ENCODE results near the gene ENHO.
A peak's percentile ranks its signal among the peaks of the same experiment; 100 is the strongest.

ENHO gene

DNA sequence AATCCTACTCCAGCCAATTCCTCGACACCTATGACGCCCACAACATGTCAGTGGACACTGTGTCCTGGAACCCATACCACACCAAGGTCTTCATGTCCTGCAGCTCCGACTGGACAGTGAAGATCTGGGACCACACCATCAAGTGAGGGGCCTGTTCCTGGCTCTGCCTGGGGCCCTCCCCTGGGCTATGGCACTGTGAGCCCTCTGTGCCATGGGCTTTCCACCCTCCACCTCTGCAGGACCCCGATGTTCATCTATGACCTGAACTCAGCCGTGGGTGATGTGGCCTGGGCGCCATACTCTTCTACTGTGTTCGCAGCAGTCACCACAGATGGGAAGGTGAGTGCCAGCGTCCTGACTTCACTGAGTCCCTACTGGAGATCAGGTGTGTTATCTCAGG is 8.4 kb downstream of the ENHO start:
- H3K18ac ChIP-seq (ENCODE audit: low read length) = peak overlapping the region; percentile 76
- peaks cover 23 to 34% of the 10 kb centered on the region in 2 donors for H3K4me1 ChIP-seq (ENCODE audit: control insufficient read depth in 2 of 2, insufficient read depth in 1 of 2, low read depth in 1 of 2, low read length in 2 of 2)
- H2AFZ ChIP-seq (ENCODE audit: low read length) = no peak overlapping the region
- H2BK5ac ChIP-seq (ENCODE audit: low read length) = peak overlapping the region; percentile 62
- no peak overlapping the region for H3K4me2 ChIP-seq (ENCODE audit: insufficient read depth, low read length, poor library complexity, severe bottlenecking)
- H4K91ac ChIP-seq (ENCODE audit: low read depth, low read length, poor library complexity) = no peak overlapping the region
- peak overlapping the region; percentile 59 for H2BK12ac ChIP-seq (ENCODE audit: low read length)
- no peak for DNase-seq (ENCODE audit: low spot score)
- H4K8ac ChIP-seq (ENCODE audit: low read depth, low read length) = no peak overlapping the region
- H3K27me3 ChIP-seq (ENCODE audit: control insufficient read depth in 3 of 3, insufficient read depth in 3 of 3, low read depth in 1 of 3, low read length in 3 of 3) = no peaks in the 10 kb centered on the region
- no peak overlapping the region for H3K14ac ChIP-seq (ENCODE audit: low read length)
- H3K79me1 ChIP-seq (ENCODE audit: low read depth, low read length) = no peaks in the 10 kb centered on the region
- no peaks in the 10 kb centered on the region for H3K36me3 ChIP-seq (replicated peaks in 1 of 2; ENCODE audit: control insufficient read depth in 2 of 2, insufficient read depth in 2 of 2, low read length in 2 of 2)
- H2BK15ac ChIP-seq (ENCODE audit: low read length) = peak overlapping the region; percentile 71
- H3K4ac ChIP-seq (ENCODE audit: low read length) = no peak overlapping the region
- H3K23ac ChIP-seq (ENCODE audit: low read depth, low read length, poor library complexity) = no peak overlapping the region
- no peak overlapping the region for H3K27ac ChIP-seq (replicated peaks; ENCODE audit: low read length)
- WGBS, 2 donors (ENCODE audit: extremely low coverage in 2 of 2, insufficient read length in 2 of 2, insufficient replicate concordance in 1 of 2) = no CpG with 5 or more reads among the region's 8 CpGs
- no peak overlapping the region for H3K9ac ChIP-seq (ENCODE audit: low read depth, low read length, poor library complexity)
- no peaks in the 10 kb centered on the region for H3K9me3 ChIP-seq (replicated peaks in 1 of 2; ENCODE audit: control insufficient read depth in 2 of 2, insufficient read depth in 1 of 2, low read depth in 1 of 2, low read length in 2 of 2)
- no peak overlapping the region for H2BK120ac ChIP-seq (ENCODE audit: low read depth, low read length)
- H2AK5ac ChIP-seq (ENCODE audit: low read depth, low read length) = peak overlapping the region; percentile 85
- no peak overlapping the region for H3K4me3 ChIP-seq (ENCODE audit: low read length in 2 of 2)

DNA sequence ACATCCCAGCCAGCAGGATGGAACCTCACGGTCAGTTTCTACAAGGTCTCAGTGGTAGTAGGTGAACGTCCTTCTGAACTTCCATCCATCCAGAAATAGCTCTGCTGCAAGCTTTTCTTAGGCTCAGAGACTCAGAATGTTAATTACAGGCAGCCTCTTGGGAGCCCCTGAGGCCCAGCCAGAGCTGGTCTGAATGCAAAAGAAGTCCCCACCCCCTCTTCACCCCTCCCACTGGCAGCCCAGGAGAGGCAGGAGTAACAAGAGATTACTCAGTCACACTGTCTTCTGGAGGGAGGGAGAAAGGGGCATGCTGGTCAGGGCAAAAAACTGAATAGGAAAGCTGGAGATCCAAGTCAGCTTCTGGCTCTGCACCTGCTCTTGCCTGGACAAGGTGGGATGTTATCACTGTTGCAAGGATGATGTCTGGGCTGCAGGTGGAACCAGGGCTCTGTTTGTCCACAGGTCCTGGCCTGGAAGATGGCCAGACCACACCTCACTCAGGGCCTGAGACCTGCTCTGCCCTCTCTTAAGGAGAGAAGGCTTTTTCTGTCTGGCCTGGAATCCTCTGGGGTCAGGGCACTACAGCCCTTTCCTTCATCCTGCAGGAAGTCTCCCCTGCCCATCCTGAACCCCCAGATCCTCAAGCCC is 9.1 kb downstream of the ENHO start:
- Histone ChIP-seq H3K14ac (ENCODE audit: low read length) (no peak overlapping the region), H3K4me1 (ENCODE audit: control insufficient read depth in 2 of 2, insufficient read depth in 1 of 2, low read depth in 1 of 2, low read length in 2 of 2) (peaks cover 23 to 34% of the 10 kb centered on the region in 2 donors), H2AK5ac (ENCODE audit: low read depth, low read length) (peak overlapping the region; percentile 85), H2BK15ac (ENCODE audit: low read length) (peak overlapping the region; percentile 71), H4K91ac (ENCODE audit: low read depth, low read length, poor library complexity) (no peak overlapping the region), H3K9me3 (replicated peaks in 1 of 2; ENCODE audit: control insufficient read depth in 2 of 2, insufficient read depth in 1 of 2, low read depth in 1 of 2, low read length in 2 of 2) (no peaks in the 10 kb centered on the region), H2BK12ac (ENCODE audit: low read length) (peak overlapping the region; percentile 59), H3K36me3 (replicated peaks in 1 of 2; ENCODE audit: control insufficient read depth in 2 of 2, insufficient read depth in 2 of 2, low read length in 2 of 2) (no peaks in the 10 kb centered on the region), H3K27me3 (ENCODE audit: control insufficient read depth in 3 of 3, insufficient read depth in 3 of 3, low read depth in 1 of 3, low read length in 3 of 3) (no peaks in the 10 kb centered on the region), H2AFZ (ENCODE audit: low read length) (peak overlapping the region; percentile 50), H3K4me3 (ENCODE audit: low read length in 2 of 2) (no peak overlapping the region), H3K79me1 (ENCODE audit: low read depth, low read length) (no peaks in the 10 kb centered on the region), H4K8ac (ENCODE audit: low read depth, low read length) (no peak overlapping the region), H2BK120ac (ENCODE audit: low read depth, low read length) (no peak overlapping the region), H3K4ac (ENCODE audit: low read length) (no peak overlapping the region), H3K23ac (ENCODE audit: low read depth, low read length, poor library complexity) (no peak overlapping the region), H3K27ac (replicated peaks; ENCODE audit: low read length) (peak overlapping the region; percentile 8), H3K18ac (ENCODE audit: low read length) (peak overlapping the region; percentile 76), H3K9ac (ENCODE audit: low read depth, low read length, poor library complexity) (no peak overlapping the region), H2BK5ac (ENCODE audit: low read length) (peak overlapping the region; percentile 62), H3K4me2 (ENCODE audit: insufficient read depth, low read length, poor library complexity, severe bottlenecking) (no peak overlapping the region)
- DNase-seq (ENCODE audit: low spot score) = no peak
- WGBS, 2 donors (ENCODE audit: extremely low coverage in 2 of 2, insufficient read length in 2 of 2, insufficient replicate concordance in 1 of 2) = no CpG with 5 or more reads among the region's 2 CpGs

DNA sequence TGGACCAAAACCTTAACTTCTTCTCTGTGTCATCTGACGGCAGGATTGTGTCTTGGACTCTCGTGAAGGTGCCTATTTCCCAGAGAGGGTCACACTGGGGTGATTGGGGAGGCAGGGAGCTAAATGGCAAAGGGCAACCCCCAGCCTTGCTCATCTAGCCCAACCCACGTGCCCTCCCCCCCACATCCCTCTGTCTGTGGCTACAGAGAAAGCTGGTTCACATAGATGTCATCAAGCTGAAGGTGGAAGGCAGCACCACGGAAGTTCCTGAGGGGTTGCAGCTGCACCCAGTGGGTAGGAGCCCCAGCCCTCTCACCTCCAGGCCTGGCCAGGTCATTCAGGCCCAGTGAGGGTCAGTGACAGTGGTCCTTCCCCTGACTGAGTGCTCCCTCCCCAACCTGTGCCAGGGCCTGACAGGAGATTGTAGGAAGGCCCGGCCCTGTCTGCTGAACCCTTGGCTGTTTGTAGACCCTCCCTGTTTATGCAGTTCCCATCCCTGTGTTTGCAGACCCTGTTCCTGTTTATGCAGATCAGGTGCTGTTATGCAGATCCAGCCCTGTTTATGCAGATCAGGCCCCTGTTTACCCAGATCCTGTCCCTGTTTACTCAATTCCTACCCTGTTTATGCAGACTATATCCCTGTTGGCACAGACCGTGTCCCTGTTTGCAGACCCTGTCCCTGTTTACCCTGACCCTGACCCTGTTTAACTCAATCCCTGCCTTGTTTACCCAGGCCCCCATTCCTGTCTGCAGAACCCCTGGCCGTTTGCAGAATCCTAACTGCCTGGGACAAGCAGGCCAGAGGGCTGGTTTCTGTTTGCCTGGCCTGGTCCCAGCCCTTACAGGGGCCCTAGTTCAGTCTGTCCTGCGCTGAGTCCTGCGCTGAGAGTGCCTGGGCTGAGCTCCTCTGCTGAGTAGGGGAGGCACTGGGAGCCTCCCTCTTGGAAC is 10.4 kb downstream of the ENHO start:
- H2AK5ac ChIP-seq (ENCODE audit: low read depth, low read length) = peak overlapping the region; percentile 0
- no peak overlapping the region for H3K27ac ChIP-seq (replicated peaks; ENCODE audit: low read length)
- no peak overlapping the region for H2BK15ac ChIP-seq (ENCODE audit: low read length)
- H3K9me3 ChIP-seq (replicated peaks in 1 of 2; ENCODE audit: control insufficient read depth in 2 of 2, insufficient read depth in 1 of 2, low read depth in 1 of 2, low read length in 2 of 2) = no peaks in the 10 kb centered on the region
- H3K23ac ChIP-seq (ENCODE audit: low read depth, low read length, poor library complexity) = no peak overlapping the region
- no peak overlapping the region for H3K4ac ChIP-seq (ENCODE audit: low read length)
- H2AFZ ChIP-seq (ENCODE audit: low read length) = peak overlapping the region; percentile 50
- H2BK12ac ChIP-seq (ENCODE audit: low read length) = no peak overlapping the region
- H3K4me1 ChIP-seq (ENCODE audit: control insufficient read depth in 2 of 2, insufficient read depth in 1 of 2, low read depth in 1 of 2, low read length in 2 of 2) = peaks cover 23 to 34% of the 10 kb centered on the region in 2 donors
- no peak overlapping the region for H3K18ac ChIP-seq (ENCODE audit: low read length)
- WGBS, 2 donors (ENCODE audit: extremely low coverage in 2 of 2, insufficient read length in 2 of 2, insufficient replicate concordance in 1 of 2) = no CpG with 5 or more reads among the region's 9 CpGs
- no peak overlapping the region for H2BK120ac ChIP-seq (ENCODE audit: low read depth, low read length)
- no peak overlapping the region for H3K9ac ChIP-seq (ENCODE audit: low read depth, low read length, poor library complexity)
- H3K27me3 ChIP-seq (ENCODE audit: control insufficient read depth in 3 of 3, insufficient read depth in 3 of 3, low read depth in 1 of 3, low read length in 3 of 3) = no peaks in the 10 kb centered on the region
- no peak overlapping the region for H2BK5ac ChIP-seq (ENCODE audit: low read length)
- no peak overlapping the region for H3K4me2 ChIP-seq (ENCODE audit: insufficient read depth, low read length, poor library complexity, severe bottlenecking)
- no peaks in the 10 kb centered on the region for H3K36me3 ChIP-seq (replicated peaks in 1 of 2; ENCODE audit: control insufficient read depth in 2 of 2, insufficient read depth in 2 of 2, low read length in 2 of 2)
- H3K4me3 ChIP-seq (ENCODE audit: low read length in 2 of 2) = no peak overlapping the region
- no peak overlapping the region for H3K14ac ChIP-seq (ENCODE audit: low read length)
- no peak overlapping the region for H4K8ac ChIP-seq (ENCODE audit: low read depth, low read length)
- DNase-seq (ENCODE audit: low spot score) = no peak
- H3K79me1 ChIP-seq (ENCODE audit: low read depth, low read length) = no peaks in the 10 kb centered on the region
- no peak overlapping the region for H4K91ac ChIP-seq (ENCODE audit: low read depth, low read length, poor library complexity)
